EL (cell line): ENCODE measurements around the gene ATL3.
A peak's percentile ranks its signal among the peaks of the same experiment; 100 is the strongest.
"Not testable (repeated sequence)": the region's sequence is repeated elsewhere in the genome, so short reads cannot be mapped to it uniquely, and the experiment has no call there.

Experiments used
- DNase-seq: peaks from one replicate; pipeline ENCODE4 v3.0.0-alpha.2; 2016

Gene ATL3

DNA sequence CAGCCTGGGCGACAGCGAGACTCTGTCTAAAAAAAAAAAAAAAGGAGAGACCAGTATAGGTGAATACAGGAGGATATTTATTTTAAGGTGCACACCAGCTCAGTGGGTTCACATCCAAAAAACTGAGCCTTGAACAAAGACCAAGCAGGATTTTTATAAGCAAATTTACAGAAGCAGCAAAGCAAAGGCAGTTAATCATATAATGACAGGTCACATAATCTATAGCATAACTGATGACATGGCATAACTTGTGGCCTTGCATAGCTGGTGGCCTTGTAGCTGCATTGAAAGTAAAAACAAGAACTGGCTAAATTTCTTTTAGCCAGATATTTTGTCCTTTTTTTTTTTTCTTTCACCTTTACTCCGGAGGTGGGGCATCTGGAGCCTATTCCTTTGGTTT, 54.2 kb downstream of the ATL3 start:
- DNase-seq: no peak

GRCh38 chr11:63614136-63614671, 57.0 kb downstream of the ATL3 start, which contains the start of gene PLAAT3:
Gene PLAAT3 (minus strand): TSS chr11:63614433. CDS start chr11:63614014, 419 bp downstream.
- DNase-seq: peak; percentile 72

DNA sequence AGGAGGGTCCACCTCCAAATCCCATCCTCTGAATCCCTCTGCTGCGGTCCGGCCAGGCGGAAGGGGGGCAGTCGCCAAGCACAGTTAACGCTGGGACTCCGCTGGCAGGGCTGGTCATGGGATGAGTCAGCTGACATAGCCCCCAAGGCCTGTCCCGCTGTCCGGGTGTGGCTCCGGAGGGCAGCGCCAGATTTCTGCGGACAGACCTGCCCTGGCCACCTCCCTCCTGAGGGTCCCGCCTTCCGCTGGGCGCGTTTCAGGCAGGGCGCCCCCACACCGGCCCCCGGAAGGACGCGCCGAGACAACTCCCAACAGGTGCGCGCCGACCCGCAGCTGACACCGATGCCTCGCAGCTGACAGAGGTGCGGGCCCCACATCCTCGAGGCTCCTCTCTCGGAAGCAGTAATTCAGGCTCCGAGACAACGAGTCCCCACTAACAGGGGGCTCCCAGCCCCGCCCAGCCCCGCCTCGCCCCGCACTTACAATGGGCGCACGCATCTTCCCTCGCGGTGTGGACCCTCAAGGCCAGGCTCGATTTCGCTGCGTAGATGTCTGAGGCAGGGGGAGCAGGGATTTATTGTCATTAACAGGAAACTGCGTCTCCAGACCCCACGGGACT, 57.5 kb downstream of the ATL3 start:
- peak; percentile 66 for DNase-seq

- no peak for DNase-seq
These were observed 59.0 kb downstream of the ATL3 start for GRCh38 chr11:63612181-63612580.

DNA sequence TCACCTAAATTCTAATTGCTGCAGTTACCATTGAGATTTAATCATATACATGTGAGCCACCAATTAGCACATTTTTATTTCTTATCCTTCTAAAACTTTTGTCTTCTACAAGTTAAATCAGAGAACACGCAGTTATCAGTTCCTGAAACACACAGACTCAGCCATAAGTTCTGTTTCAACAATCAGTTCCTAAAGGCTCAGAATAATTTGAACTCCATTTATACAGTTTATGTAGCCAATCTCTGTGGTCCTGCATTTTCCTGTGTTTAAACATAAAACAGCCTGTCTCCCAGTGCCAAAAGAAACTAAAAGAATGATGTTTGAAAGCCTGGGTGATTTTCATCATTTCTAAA, 59.8 kb downstream of the ATL3 start:
- DNase-seq: no peak

GRCh38 chr11:63610604-63611394, 60.4 kb downstream of the ATL3 start:
- no peak for DNase-seq

DNA sequence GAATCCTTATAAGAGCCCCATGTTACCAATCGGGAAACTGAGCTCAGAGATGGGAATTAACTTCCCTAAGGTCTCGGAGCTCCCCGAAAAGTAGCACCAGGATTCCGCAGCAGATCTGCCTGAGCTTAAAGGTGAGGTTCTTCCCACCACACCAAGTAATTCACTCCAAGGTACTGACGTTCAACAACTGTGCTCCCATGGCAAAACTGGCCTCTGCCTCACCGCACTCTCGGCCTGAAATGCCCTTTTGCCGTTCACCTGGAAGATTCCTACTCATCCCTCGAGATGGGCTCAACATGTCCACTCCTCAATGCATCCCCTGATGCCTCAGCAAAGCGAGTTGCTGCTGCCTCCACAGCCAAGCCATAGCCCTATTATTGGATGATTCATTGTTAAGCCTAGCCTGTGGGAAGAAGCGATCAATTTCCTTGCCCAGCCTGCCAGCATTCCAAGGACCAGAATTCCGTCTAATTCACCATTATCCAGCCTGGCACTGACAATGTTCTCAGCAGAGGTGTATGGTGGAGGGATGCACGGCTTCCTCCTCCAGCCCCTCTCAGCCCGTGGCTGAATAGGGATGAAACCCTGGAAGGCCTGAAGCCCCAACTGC, 61.1 kb downstream of the ATL3 start:
- DNase-seq: peak; percentile 30

- no peak for DNase-seq
These were observed 61.6 kb downstream of the ATL3 start for GRCh38 chr11:63609536-63609935.

- peak; percentile 88 for DNase-seq
These were observed 62.5 kb downstream of the ATL3 start for GRCh38 chr11:63608353-63609345.

- DNase-seq: no peak
These were observed 68.0 kb downstream of the ATL3 start for GRCh38 chr11:63603180-63603518.

GRCh38 chr11:63602290-63603179, 68.6 kb downstream of the ATL3 start:
- not testable (repeated sequence) for DNase-seq

DNA sequence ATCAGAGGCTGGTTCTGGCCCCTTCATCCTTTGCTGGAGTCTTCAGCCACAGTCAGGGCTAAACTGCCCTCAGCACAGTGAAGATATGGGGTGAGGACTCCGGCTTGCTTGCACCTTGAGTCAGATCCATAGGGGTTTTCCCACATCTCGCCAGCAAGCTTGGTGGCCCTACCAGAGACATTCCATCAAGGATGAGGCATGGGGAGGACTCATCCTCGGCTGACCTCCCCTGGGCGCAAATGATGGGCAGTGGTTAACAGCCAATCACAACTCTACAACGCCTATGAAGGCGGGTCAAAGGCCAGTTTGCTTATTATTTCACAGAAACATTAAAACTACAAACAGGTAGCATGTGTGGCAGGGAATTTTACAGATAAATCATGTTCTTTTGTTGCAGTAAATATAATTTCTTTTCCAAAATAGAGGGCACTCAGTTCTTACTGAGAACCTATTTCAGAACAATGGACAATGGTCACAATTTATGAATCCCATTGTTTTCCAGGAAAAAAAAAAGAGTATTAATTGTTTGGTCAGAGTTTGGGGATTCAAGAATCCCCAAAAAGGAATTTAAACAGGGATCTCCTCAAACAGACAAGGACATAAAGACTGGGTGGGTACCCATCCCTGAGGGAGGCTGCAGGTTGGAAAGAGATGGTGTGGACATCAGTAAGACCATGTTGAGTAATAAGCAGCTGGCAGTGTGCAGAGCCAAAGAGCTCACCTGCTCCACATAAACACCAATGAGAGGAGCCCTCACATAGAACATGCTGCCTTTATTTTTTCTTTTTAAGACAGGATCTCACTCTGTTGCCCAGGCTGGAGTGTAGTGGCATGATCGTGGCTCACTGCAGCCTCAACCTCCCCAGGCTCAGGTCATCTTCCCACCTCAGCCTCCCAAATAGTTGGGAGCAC, 71.7 kb downstream of the ATL3 start:
- DNase-seq: peak; percentile 98

DNA sequence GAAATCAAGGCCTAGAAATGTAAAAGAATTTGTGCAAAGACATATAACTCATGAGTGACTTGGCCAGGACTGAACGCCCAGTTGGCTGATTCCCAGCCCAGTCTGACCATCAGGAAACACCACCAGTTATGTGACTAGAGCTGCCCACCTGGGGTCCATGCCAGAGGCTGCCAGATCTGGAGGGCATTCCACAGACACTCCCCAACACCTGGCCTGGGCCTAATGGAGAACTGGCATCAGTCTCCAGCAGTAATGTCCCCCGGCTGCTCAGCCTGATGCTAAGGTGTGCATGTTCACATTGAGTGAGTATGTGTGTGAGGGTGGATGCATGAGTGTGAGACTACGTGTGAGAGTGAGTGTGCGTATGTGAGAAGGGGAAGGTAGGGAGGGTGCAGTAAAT, 72.6 kb downstream of the ATL3 start:
- DNase-seq: no peak

DNA sequence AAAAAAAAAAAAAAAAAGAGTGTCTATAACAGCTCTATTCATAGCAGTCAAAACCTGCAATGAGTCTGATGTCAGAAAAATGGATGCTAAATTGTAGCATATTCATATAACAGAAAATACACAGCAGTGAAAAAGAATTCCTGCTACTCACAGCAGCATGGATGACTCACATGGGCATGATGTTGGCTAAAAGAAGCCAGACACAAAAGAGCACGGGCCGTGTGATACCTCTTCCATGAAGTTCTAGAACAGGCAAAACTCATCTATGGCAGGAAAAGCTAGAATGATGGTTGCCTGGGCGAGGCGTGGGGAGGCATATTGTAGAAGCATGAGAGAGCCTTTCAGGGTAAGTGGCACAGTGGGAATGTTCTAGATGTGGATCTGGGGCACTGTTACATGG, 75.9 kb downstream of the ATL3 start:
- DNase-seq: peak; percentile 53

DNA sequence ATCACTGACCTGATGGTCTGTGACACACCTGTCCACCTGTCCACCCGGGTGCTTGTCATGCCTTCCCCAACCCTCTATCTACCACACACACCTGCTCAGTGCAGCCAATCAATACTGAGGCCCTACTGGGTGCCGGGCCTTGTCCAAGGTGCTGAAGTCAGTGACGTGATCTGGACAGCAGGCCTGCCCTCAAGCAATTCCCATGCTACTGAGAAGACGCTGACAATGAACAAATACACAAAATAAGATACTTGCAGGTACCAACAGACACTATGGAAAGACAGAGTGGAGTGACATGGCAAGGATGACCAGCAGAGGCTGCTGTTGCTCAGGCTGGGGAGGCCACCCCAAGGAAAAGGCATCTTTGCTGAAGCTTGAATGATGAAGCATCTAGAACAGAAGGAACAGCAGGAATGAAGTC, 78.2 kb downstream of the ATL3 start:
- DNase-seq: peak; percentile 41

- no peak for DNase-seq
These were observed 81.0 kb downstream of the ATL3 start for GRCh38 chr11:63590024-63590788.

GRCh38 chr11:63589000-63589399, 82.2 kb downstream of the ATL3 start:
- no peak for DNase-seq

GRCh38 chr11:63586451-63587166, 84.6 kb downstream of the ATL3 start:
- no peak for DNase-seq

GRCh38 chr11:63583357-63583677, 87.9 kb downstream of the ATL3 start:
- no peak for DNase-seq
